ENCODE measurements around the gene KL. TPM values are rescaled to one million over a fixed set of nuclear protein-coding genes. Genes with fewer than 3 reads are reported as not detected.

KL gene
- under 1 TPM; 0.36 to 0.49 TPM for total RNA-seq

DNA sequence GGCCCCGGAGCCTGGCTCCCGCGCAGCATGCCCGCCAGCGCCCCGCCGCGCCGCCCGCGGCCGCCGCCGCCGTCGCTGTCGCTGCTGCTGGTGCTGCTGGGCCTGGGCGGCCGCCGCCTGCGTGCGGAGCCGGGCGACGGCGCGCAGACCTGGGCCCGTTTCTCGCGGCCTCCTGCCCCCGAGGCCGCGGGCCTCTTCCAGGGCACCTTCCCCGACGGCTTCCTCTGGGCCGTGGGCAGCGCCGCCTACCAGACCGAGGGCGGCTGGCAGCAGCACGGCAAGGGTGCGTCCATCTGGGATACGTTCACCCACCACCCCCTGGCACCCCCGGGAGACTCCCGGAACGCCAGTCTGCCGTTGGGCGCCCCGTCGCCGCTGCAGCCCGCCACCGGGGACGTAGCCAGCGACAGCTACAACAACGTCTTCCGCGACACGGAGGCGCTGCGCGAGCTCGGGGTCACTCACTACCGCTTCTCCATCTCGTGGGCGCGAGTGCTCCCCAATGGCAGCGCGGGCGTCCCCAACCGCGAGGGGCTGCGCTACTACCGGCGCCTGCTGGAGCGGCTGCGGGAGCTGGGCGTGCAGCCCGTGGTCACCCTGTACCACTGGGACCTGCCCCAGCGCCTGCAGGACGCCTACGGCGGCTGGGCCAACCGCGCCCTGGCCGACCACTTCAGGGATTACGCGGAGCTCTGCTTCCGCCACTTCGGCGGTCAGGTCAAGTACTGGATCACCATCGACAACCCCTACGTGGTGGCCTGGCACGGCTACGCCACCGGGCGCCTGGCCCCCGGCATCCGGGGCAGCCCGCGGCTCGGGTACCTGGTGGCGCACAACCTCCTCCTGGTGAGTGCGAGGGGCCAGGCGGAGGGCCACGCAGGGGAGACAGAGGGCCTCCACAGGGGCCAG, at the start of gene KL:
Gene KL, plus strand, starts transcription at position 10 of the 909 bp plus-strand sequence. Its CDS starts 18 bp downstream, at position 28.
- Mint-ChIP-seq H3K9me3 (no peaks in the 10 kb centered on the region), H3K36me3 (ENCODE audit: low read depth) (no peaks in the 10 kb centered on the region), H3K4me3 (peak within 1 kb of the TSS; percentile 64), H3K27me3 (ENCODE audit: low read depth) (peaks cover 62% of the 10 kb centered on the region), H3K27ac (no peak within 1 kb of the TSS), H3K4me1 (ENCODE audit: low read depth) (peaks cover 9% of the 10 kb centered on the region)
- peak; percentile 30 for DNase-seq
- intact Hi-C loops (cut with micrococcal nuclease): loop anchor here (1.0 to 10.0 kb wide), 14 partner anchors 99 to 1104 kb away; partner anchors contain the start of genes N4BP2L2 and PDS5B
- CTCF ChIA-PET: interaction anchor here (0.9 to 1.5 kb wide), 4 partner anchors 8 to 17 kb away, joined by 3 to 4 read pairs (median 4); no protein-coding TSS in a partner anchor

DNA sequence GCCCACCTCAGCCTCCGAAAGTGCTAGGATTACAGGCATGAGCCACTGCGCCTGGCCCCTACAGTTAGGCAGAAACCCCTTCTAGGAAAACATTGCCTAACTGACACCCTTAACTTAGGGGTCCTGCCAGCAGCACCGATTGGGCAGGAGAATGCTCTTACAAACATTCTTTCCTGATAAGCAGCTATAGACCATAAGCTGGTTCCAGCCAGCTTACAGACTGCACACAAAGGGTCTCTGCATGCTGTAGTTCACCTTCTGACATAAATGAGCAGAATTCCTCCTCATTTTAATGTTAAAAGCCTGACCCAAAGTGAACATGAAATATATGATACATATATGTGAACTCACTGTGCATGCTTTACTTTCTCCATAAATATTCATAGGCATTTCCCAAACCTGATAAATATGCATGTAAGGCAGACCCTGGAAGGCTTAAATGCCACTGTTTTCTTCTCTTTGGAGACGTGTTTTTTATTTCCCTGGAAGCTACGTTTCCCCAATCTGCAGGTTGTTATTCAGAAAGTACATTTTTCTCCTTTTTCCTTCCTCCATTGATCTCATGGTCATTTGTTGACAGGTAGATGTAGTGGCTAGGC, 48.5 kb upstream of the KL start:
- H3K4me1 Mint-ChIP-seq (ENCODE audit: low read depth): no peaks in the 10 kb centered on the region
- no peaks in the 10 kb centered on the region for H3K9me3 Mint-ChIP-seq
- no peaks in the 10 kb centered on the region for H3K36me3 Mint-ChIP-seq (ENCODE audit: low read depth)
- H3K4me3 Mint-ChIP-seq: no peak overlapping the region
- DNase-seq: no peak
- intact Hi-C loops (cut with micrococcal nuclease): no loop called here
- CTCF ChIA-PET: no interaction called here
- no peaks in the 10 kb centered on the region for H3K27me3 Mint-ChIP-seq (ENCODE audit: low read depth)
- H3K27ac Mint-ChIP-seq: no peak overlapping the region

DNA sequence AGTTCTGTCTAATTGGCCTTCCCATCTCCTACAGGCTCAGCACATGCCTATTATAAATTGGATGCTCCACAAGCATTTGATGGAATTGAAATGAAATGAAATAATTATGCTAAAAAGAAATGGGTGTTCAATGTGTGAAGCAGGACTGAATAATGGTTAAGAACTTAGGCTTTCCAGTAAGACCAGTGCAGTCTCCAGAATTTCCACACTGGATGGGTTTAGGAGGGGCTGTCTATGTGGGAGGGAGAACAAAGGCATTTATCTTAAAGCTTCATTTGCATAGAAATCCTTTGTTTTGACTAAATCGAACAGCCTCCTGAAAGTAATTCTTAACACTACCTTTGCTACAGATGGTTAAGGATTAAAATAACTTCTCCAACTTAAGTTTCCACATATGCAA, 47.9 kb upstream of the KL start:
- no peaks in the 10 kb centered on the region for H3K36me3 Mint-ChIP-seq (ENCODE audit: low read depth)
- H3K27me3 Mint-ChIP-seq (ENCODE audit: low read depth): no peaks in the 10 kb centered on the region
- no peak overlapping the region for H3K4me3 Mint-ChIP-seq
- no peak overlapping the region for H3K27ac Mint-ChIP-seq
- no peaks in the 10 kb centered on the region for H3K4me1 Mint-ChIP-seq (ENCODE audit: low read depth)
- intact Hi-C loops (cut with micrococcal nuclease): no loop called here
- CTCF ChIA-PET: no interaction called here
- DNase-seq: no peak
- no peaks in the 10 kb centered on the region for H3K9me3 Mint-ChIP-seq

DNA sequence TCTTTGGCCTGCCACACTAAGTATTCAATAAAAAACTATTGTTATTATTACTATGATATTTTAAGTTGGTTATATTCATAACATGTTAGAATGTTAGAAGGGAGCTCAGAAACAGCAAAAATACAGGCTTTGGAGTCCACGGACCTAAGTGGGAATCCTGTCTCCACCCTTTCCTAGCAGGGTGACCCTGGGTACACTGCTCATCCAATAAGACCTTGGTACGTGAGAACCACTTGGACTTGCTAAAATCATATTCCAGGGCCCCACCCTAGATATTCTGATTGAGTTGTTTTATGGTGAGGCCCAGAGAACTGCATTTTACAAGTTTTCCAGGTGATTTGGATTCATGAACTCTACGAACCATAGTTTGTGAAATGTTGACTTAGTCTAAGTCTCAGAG, 47.4 kb upstream of the KL start:
- H3K4me1 Mint-ChIP-seq (ENCODE audit: low read depth): no peaks in the 10 kb centered on the region
- no peak overlapping the region for H3K27ac Mint-ChIP-seq
- no peaks in the 10 kb centered on the region for H3K9me3 Mint-ChIP-seq
- intact Hi-C loops (cut with micrococcal nuclease): no loop called here
- H3K27me3 Mint-ChIP-seq (ENCODE audit: low read depth): no peaks in the 10 kb centered on the region
- H3K36me3 Mint-ChIP-seq (ENCODE audit: low read depth): no peaks in the 10 kb centered on the region
- no peak overlapping the region for H3K4me3 Mint-ChIP-seq
- CTCF ChIA-PET: no interaction called here
- no peak for DNase-seq

DNA sequence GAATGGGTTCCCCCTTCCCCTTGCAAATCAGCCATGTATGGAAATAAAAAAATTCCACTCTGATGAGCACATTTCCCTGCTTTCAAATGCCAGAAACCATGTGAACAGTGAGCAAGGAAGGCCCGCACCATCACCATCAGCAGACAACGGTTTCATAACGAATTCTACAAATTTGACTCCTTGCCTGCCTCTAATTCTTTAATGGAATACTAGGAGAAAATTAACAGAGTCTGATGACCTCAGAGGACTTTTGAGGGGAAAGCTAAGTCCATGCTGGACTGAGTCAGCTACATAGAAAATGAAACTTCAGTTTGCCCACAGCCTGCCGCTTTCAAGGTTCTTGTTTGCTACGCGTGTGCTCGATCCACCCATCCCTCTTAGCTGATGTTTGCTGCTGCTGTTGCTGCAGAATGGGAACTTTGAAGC, 46.7 kb upstream of the KL start:
- Mint-ChIP-seq H3K27ac (no peak overlapping the region), H3K27me3 (ENCODE audit: low read depth) (no peaks in the 10 kb centered on the region), H3K9me3 (no peaks in the 10 kb centered on the region), H3K36me3 (ENCODE audit: low read depth) (no peaks in the 10 kb centered on the region), H3K4me3 (no peak overlapping the region), H3K4me1 (ENCODE audit: low read depth) (no peaks in the 10 kb centered on the region)
- CTCF ChIA-PET: no interaction called here
- no peak for DNase-seq
- intact Hi-C loops (cut with micrococcal nuclease): no loop called here

DNA sequence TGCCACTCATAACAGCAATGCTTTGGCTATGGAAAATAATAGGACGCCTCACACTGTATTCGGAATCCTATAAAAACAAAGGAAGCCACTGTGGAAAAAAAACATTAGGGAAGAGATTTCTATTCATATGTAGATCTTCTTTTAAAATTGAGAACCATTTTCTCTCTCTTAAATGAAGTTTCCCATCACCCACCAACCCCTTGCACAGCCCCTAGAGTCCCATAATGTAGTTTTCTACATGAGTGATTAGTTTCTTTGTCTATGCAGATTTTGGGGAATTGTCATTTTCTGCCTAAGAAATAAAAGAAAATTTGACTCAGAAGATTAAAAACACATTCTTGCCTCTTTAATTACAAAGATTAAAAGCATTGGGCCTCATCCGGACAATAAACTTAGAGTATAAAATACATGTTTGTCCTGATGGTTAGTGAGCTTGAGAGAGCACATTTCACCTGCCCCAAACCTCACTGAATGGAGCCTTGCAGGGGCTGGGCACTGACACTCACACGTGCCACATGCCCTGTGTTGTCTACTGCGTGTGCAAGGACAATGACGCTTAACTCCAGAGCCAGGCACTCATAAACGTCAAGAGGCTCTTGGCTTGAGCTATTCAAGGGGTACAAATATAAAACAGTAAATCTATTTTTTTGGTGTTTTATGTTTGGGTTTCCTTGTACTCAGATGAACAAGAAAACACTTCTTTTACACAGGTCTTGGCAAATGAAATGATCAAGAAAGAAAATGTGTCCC, 40.0 kb upstream of the KL start:
- no peaks in the 10 kb centered on the region for H3K4me1 Mint-ChIP-seq (ENCODE audit: low read depth)
- CTCF ChIA-PET: interaction anchor here (1.2 kb wide), 1 partner anchor 11 kb away, joined by 3 read pairs; no protein-coding TSS in a partner anchor
- H3K36me3 Mint-ChIP-seq (ENCODE audit: low read depth): no peaks in the 10 kb centered on the region
- H3K27ac Mint-ChIP-seq: no peak overlapping the region
- H3K27me3 Mint-ChIP-seq (ENCODE audit: low read depth): no peaks in the 10 kb centered on the region
- H3K9me3 Mint-ChIP-seq: no peaks in the 10 kb centered on the region
- no peak for DNase-seq
- no peak overlapping the region for H3K4me3 Mint-ChIP-seq
- intact Hi-C loops (cut with micrococcal nuclease): no loop called here

DNA sequence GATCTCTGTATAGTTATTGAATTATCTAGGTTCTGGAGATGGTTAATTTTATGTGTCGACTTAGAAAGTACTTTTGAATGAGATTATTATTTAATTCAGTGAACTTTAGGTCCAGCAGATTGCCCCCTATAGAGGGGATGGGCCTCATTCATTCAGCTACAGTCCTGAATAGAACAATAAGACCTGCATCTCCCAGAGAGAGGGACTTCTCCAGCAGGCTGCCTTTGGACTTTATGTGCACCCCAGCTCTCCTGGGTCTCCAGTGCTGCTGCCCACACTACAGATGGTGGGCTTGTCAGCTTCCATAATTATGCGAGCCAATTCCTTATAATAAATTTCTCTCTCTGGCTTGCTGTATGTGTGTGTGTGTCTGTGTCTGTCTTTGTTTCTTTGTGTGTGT, 39.3 kb upstream of the KL start:
- CTCF ChIA-PET: interaction anchor here (1.2 kb wide), 1 partner anchor 10 kb away, joined by 3 read pairs; no protein-coding TSS in a partner anchor
- Mint-ChIP-seq H3K36me3 (ENCODE audit: low read depth) (no peaks in the 10 kb centered on the region), H3K4me1 (ENCODE audit: low read depth) (no peaks in the 10 kb centered on the region), H3K27me3 (ENCODE audit: low read depth) (no peaks in the 10 kb centered on the region), H3K4me3 (no peak overlapping the region), H3K9me3 (no peaks in the 10 kb centered on the region), H3K27ac (no peak overlapping the region)
- intact Hi-C loops (cut with micrococcal nuclease): no loop called here
- no peak for DNase-seq

GRCh38 chr13:32977321-32977720, 38.9 kb upstream of the KL start:
- Mint-ChIP-seq H3K4me1 (ENCODE audit: low read depth) (no peaks in the 10 kb centered on the region), H3K4me3 (no peak overlapping the region), H3K27me3 (ENCODE audit: low read depth) (no peaks in the 10 kb centered on the region), H3K36me3 (ENCODE audit: low read depth) (no peaks in the 10 kb centered on the region), H3K27ac (no peak overlapping the region), H3K9me3 (no peaks in the 10 kb centered on the region)
- CTCF ChIA-PET: interaction anchor here (1.2 kb wide), 1 partner anchor 10 kb away, joined by 3 read pairs; no protein-coding TSS in a partner anchor
- DNase-seq: no peak
- intact Hi-C loops (cut with micrococcal nuclease): no loop called here

DNA sequence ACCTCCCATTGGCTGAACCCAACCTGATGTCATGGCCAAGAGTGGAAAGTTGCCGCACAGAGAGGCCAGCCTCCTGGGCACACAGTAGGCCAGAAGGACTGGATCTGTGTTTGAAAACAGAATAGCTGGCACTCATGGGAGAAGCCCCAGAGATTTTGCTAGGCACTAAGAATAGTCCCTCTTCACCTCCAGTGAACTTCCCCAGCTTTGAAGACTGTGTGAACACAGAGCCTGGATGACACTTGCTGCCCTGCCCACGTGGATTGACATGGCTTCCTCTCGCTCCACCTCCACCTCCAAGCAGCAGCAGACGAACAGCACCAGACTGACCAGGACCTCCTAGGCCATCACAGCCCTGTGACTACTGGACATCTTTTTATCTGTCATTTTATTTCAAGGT, 37.9 kb upstream of the KL start:
- DNase-seq: no peak
- no peaks in the 10 kb centered on the region for H3K27me3 Mint-ChIP-seq (ENCODE audit: low read depth)
- intact Hi-C loops (cut with micrococcal nuclease): no loop called here
- H3K4me3 Mint-ChIP-seq: no peak overlapping the region
- H3K4me1 Mint-ChIP-seq (ENCODE audit: low read depth): no peaks in the 10 kb centered on the region
- H3K27ac Mint-ChIP-seq: no peak overlapping the region
- no peaks in the 10 kb centered on the region for H3K9me3 Mint-ChIP-seq
- CTCF ChIA-PET: interaction anchor here (0.7 kb wide), 1 partner anchor 293 kb away, joined by 3 read pairs; no protein-coding TSS in a partner anchor
- H3K36me3 Mint-ChIP-seq (ENCODE audit: low read depth): no peaks in the 10 kb centered on the region

DNA sequence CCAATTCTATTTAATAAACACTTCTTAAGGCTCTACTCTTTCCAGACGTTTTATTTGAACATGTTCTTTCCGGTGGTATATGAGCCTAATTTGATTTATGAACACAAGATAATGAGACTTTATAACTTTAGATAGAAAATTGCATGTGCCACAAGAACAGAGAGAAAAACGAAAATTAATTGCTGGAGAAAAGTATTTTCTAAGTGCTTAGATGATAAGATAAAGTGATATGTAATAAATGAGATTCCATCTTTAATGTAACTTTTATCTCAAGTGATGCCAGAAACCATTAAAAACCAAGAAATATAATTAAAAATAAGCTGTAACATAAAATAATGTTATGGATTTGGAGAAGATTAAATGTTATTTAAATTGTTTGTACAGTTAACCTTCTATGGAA, 33.2 kb upstream of the KL start:
- Mint-ChIP-seq H3K36me3 (ENCODE audit: low read depth) (no peaks in the 10 kb centered on the region), H3K9me3 (peaks cover 7% of the 10 kb centered on the region), H3K4me3 (no peak overlapping the region), H3K27ac (no peak overlapping the region), H3K27me3 (ENCODE audit: low read depth) (peaks cover 8% of the 10 kb centered on the region), H3K4me1 (ENCODE audit: low read depth) (no peaks in the 10 kb centered on the region)
- intact Hi-C loops (cut with micrococcal nuclease): no loop called here
- CTCF ChIA-PET: no interaction called here
- DNase-seq: no peak

- no peak overlapping the region for H3K4me3 Mint-ChIP-seq
- CTCF ChIA-PET: no interaction called here
- no peak for DNase-seq
- intact Hi-C loops (cut with micrococcal nuclease): no loop called here
- peaks cover 5% of the 10 kb centered on the region for H3K4me1 Mint-ChIP-seq (ENCODE audit: low read depth)
- H3K9me3 Mint-ChIP-seq: peaks cover 7% of the 10 kb centered on the region
- H3K27ac Mint-ChIP-seq: no peak overlapping the region
- peaks cover 8% of the 10 kb centered on the region for H3K27me3 Mint-ChIP-seq (ENCODE audit: low read depth)
- no peaks in the 10 kb centered on the region for H3K36me3 Mint-ChIP-seq (ENCODE audit: low read depth)
Observed at GRCh38 chr13:32984857-32985626, 31.2 kb upstream of the KL start.

- peaks cover 7% of the 10 kb centered on the region for H3K9me3 Mint-ChIP-seq
- H3K4me3 Mint-ChIP-seq: no peak overlapping the region
- H3K27ac Mint-ChIP-seq: no peak overlapping the region
- H3K36me3 Mint-ChIP-seq (ENCODE audit: low read depth): no peaks in the 10 kb centered on the region
- H3K27me3 Mint-ChIP-seq (ENCODE audit: low read depth): peaks cover 9% of the 10 kb centered on the region
- CTCF ChIA-PET: interaction anchor here (1.3 kb wide), 1 partner anchor 10 kb away, joined by 3 read pairs; no protein-coding TSS in a partner anchor
- DNase-seq: no peak
- peaks cover 5% of the 10 kb centered on the region for H3K4me1 Mint-ChIP-seq (ENCODE audit: low read depth)
- intact Hi-C loops (cut with micrococcal nuclease): no loop called here
Observed at GRCh38 chr13:32986552-32986951, 29.7 kb upstream of the KL start.
